ENCODE measurements around the gene UBE2L3. TPM values are rescaled to one million over a fixed set of nuclear protein-coding genes. Genes with fewer than 3 reads are reported as not detected.

Gene UBE2L3
- total and polyA plus RNA-seq, 3 experiments from 2014 or later: 74.3 to 109 (median 80.2) TPM

- Mint-ChIP-seq H3K27me3 (peaks cover 0 to 2% of the 10 kb centered on the region in 2 donors), H3K4me1 (peaks cover 37 to 78% (median 48%) of the 10 kb centered on the region in 3 donors), H3K9me3 (no peaks in the 10 kb centered on the region), H3K27ac (peak overlapping the region in 7 of 8 donors; percentile 7 to 83 (median 75)), H3K4me3 (peak overlapping the region in 1 of 7 donors; percentile 45), H3K36me3 (peaks cover 0 to 69% (median 6%) of the 10 kb centered on the region in 3 donors)
- Histone ChIP-seq H3K4me1 (ENCODE audit: insufficient read depth, low read length) (peaks cover 42% of the 10 kb centered on the region), H3K27me3 (ENCODE audit: insufficient read depth, low read length, poor library complexity, severe bottlenecking) (no peaks in the 10 kb centered on the region), H3K36me3 (ENCODE audit: insufficient read depth, low read length) (peaks cover 37% of the 10 kb centered on the region), H3K27ac (ENCODE audit: low read depth, low read length) (peak overlapping the region; percentile 29), H3K9me3 (ENCODE audit: low read length) (no peaks in the 10 kb centered on the region), H3K4me3 (ENCODE audit: low read length) (no peak overlapping the region)
- DNase-seq: peak; percentile 15 to 56 (median 18)
- ChIA-PET POLR2A (interaction anchor here (0.6 kb wide), 1 partner anchor 152 kb away, joined by 4 read pairs; no protein-coding TSS in a partner anchor), CTCF (interaction anchor here (1.1 to 1.3 kb wide), 2 partner anchors 18 to 22 kb away, joined by 3 to 5 read pairs; partner anchors contain the start of gene SDF2L1)
Observed at GRCh38 chr22:21624120-21624879, 56.8 kb downstream of the UBE2L3 start.

- peaks cover 36% of the 10 kb centered on the region for H3K36me3 ChIP-seq (ENCODE audit: insufficient read depth, low read length)
- no peak for DNase-seq
- H3K4me1 Mint-ChIP-seq: peaks cover 36 to 73% (median 48%) of the 10 kb centered on the region in 3 donors
- peak overlapping the region; percentile 7 to 94 (median 79) for H3K27ac Mint-ChIP-seq
- no peaks in the 10 kb centered on the region for H3K27me3 ChIP-seq (ENCODE audit: insufficient read depth, low read length, poor library complexity, severe bottlenecking)
- ChIA-PET CTCF (interaction anchor here (1.1 to 1.5 kb wide), 3 partner anchors 9 to 21 kb away, joined by 3 to 5 read pairs (median 5); partner anchors contain the start of gene SDF2L1), POLR2A (no interaction called here)
- H3K4me1 ChIP-seq (ENCODE audit: insufficient read depth, low read length): peaks cover 43% of the 10 kb centered on the region
- peak overlapping the region in 1 of 7 donors; percentile 24 for H3K4me3 Mint-ChIP-seq
- peaks cover 0 to 2% of the 10 kb centered on the region in 2 donors for H3K27me3 Mint-ChIP-seq
- H3K4me3 ChIP-seq (ENCODE audit: low read length): no peak overlapping the region
- H3K9me3 Mint-ChIP-seq: no peaks in the 10 kb centered on the region
- H3K27ac ChIP-seq (ENCODE audit: low read depth, low read length): peak overlapping the region; percentile 29
- no peaks in the 10 kb centered on the region for H3K9me3 ChIP-seq (ENCODE audit: low read length)
- H3K36me3 Mint-ChIP-seq: peaks cover 0 to 65% (median 6%) of the 10 kb centered on the region in 3 donors
Observed at GRCh38 chr22:21624880-21625791, 57.6 kb downstream of the UBE2L3 start.

GRCh38 chr22:21626073-21626734 lies 58.7 kb downstream of the UBE2L3 start:
- no peaks in the 10 kb centered on the region for H3K27me3 ChIP-seq (ENCODE audit: insufficient read depth, low read length, poor library complexity, severe bottlenecking)
- no peak overlapping the region for H3K4me3 ChIP-seq (ENCODE audit: low read length)
- ChIA-PET CTCF (interaction anchor here (1.1 to 1.5 kb wide), 3 partner anchors 10 to 47 kb away, joined by 3 to 6 read pairs (median 5); partner anchors contain the start of gene SDF2L1), POLR2A (no interaction called here)
- H3K36me3 Mint-ChIP-seq: peaks cover 0 to 55% (median 6%) of the 10 kb centered on the region in 3 donors
- H3K9me3 ChIP-seq (ENCODE audit: low read length): no peaks in the 10 kb centered on the region
- no peak overlapping the region for H3K27ac ChIP-seq (ENCODE audit: low read depth, low read length)
- H3K4me1 ChIP-seq (ENCODE audit: insufficient read depth, low read length): peaks cover 49% of the 10 kb centered on the region
- peaks cover 0 to 2% of the 10 kb centered on the region in 2 donors for H3K27me3 Mint-ChIP-seq
- H3K4me3 Mint-ChIP-seq: peak overlapping the region in 4 of 7 donors; percentile 15 to 59 (median 41)
- H3K9me3 Mint-ChIP-seq: no peaks in the 10 kb centered on the region
- peaks cover 25% of the 10 kb centered on the region for H3K36me3 ChIP-seq (ENCODE audit: insufficient read depth, low read length)
- peaks cover 36 to 71% (median 48%) of the 10 kb centered on the region in 3 donors for H3K4me1 Mint-ChIP-seq
- H3K27ac Mint-ChIP-seq: peak overlapping the region; percentile 45 to 94 (median 66)
- DNase-seq: no peak

GRCh38 chr22:21626735-21627469 lies 59.4 kb downstream of the UBE2L3 start:
- H3K4me1 Mint-ChIP-seq: peaks cover 37 to 69% (median 48%) of the 10 kb centered on the region in 3 donors
- H3K27me3 Mint-ChIP-seq: peaks cover 0 to 2% of the 10 kb centered on the region in 2 donors
- Histone ChIP-seq H3K4me1 (ENCODE audit: insufficient read depth, low read length) (peaks cover 49% of the 10 kb centered on the region), H3K36me3 (ENCODE audit: insufficient read depth, low read length) (peaks cover 24% of the 10 kb centered on the region), H3K27ac (ENCODE audit: low read depth, low read length) (no peak overlapping the region), H3K4me3 (ENCODE audit: low read length) (no peak overlapping the region), H3K9me3 (ENCODE audit: low read length) (no peaks in the 10 kb centered on the region), H3K27me3 (ENCODE audit: insufficient read depth, low read length, poor library complexity, severe bottlenecking) (no peaks in the 10 kb centered on the region)
- ChIA-PET CTCF (interaction anchor here (1.1 to 1.5 kb wide), 3 partner anchors 10 to 48 kb away, joined by 3 to 6 read pairs (median 5); partner anchors contain the start of gene SDF2L1), POLR2A (no interaction called here)
- peak overlapping the region; percentile 39 to 76 (median 58) for H3K4me3 Mint-ChIP-seq
- peaks cover 0 to 51% (median 6%) of the 10 kb centered on the region in 3 donors for H3K36me3 Mint-ChIP-seq
- H3K9me3 Mint-ChIP-seq: no peaks in the 10 kb centered on the region
- peak overlapping the region; percentile 35 to 84 (median 64) for H3K27ac Mint-ChIP-seq
- DNase-seq: no peak

GRCh38 chr22:21628386-21629254 lies 61.1 kb downstream of the UBE2L3 start:
- CTCF ChIA-PET: interaction anchor here (0.9 to 5.7 kb wide), 21 partner anchors 8 to 63 kb away, joined by 3 to 99 read pairs (median 4); partner anchors contain the start of genes PPIL2 and SDF2L1
- peak overlapping the region; percentile 92 to 99 (median 94) for H3K4me3 Mint-ChIP-seq
- no peaks in the 10 kb centered on the region for H3K9me3 ChIP-seq (ENCODE audit: low read length)
- peaks cover 15% of the 10 kb centered on the region for H3K36me3 ChIP-seq (ENCODE audit: insufficient read depth, low read length)
- H3K9me3 Mint-ChIP-seq: no peaks in the 10 kb centered on the region
- H3K27me3 Mint-ChIP-seq: no peaks in the 10 kb centered on the region
- H3K4me3 ChIP-seq (ENCODE audit: low read length): peak overlapping the region; percentile 90
- peak overlapping the region; percentile 88 to 97 (median 92) for H3K27ac Mint-ChIP-seq
- peaks cover 53% of the 10 kb centered on the region for H3K4me1 ChIP-seq (ENCODE audit: insufficient read depth, low read length)
- DNase-seq: peak in 1 of 5 donors; percentile 48
- POLR2A ChIA-PET: interaction anchor here (1.1 to 3.8 kb wide), 3 partner anchors 15 to 61 kb away, joined by 4 to 76 read pairs (median 7); partner anchors contain the start of genes SDF2L1 and UBE2L3
- no peaks in the 10 kb centered on the region for H3K27me3 ChIP-seq (ENCODE audit: insufficient read depth, low read length, poor library complexity, severe bottlenecking)
- H3K27ac ChIP-seq (ENCODE audit: low read depth, low read length): peak overlapping the region; percentile 98
- peaks cover 34 to 62% (median 44%) of the 10 kb centered on the region in 3 donors for H3K4me1 Mint-ChIP-seq
- peaks cover 0 to 34% (median 6%) of the 10 kb centered on the region in 3 donors for H3K36me3 Mint-ChIP-seq

All from CD8-positive, alpha-beta memory T cell (primary cell).